Adrenal gland (tissue), 12 donors: ENCODE results near the gene KEAP1. TPM values are rescaled to one million over a fixed set of nuclear protein-coding genes. Genes with fewer than 3 reads are reported as not detected.

Experiments used
- DNase-seq, 7 donors: peaks; one replicate each; pipeline ENCODE4 v3.0.0-alpha.2; 2019 to 2020
- H3K27ac ChIP-seq, 5 donors: fragments of 200-600 bp; sonication (generic) in 4 of 5; 1 replicate in 3 of 5; 2 replicates in 2 of 5; pipeline versions ENCODE4 v1.5.1 to v1.8.0; 2016 to 2020; ENCODE audit warnings: mild to moderate bottlenecking in 1 of 5
- H3K27me3 ChIP-seq: fragments of 200-600 bp; 2 replicates; pipeline ENCODE4 v1.8.0; 2021
- H3K36me3 ChIP-seq, 2 donors: fragments of 200-600 bp; replicated peaks in 1 of 2; 1 replicate in 1 of 2; 2 replicates in 1 of 2; pipeline versions ENCODE4 v1.5.1 to v1.8.0; 2018 to 2022
- H3K4me1 ChIP-seq, 2 donors: fragments of 200-600 bp; replicated peaks in 1 of 2; 1 replicate in 1 of 2; 2 replicates in 1 of 2; pipeline versions ENCODE4 v1.5.1 to v1.8.0; 2018 to 2021
- H3K4me3 ChIP-seq, 4 donors: fragments of 200-600 bp; sonication (generic) in 3 of 4; one replicate each; pipeline ENCODE4 v1.5.1; 2016 to 2018
- H3K9me3 ChIP-seq, 3 donors: fragments of 200-600 bp; sonication (generic) in 1 of 3; replicated peaks in 1 of 3; 1 replicate in 2 of 3; 2 replicates in 1 of 3; pipeline versions ENCODE4 v1.5.1 to v1.8.0; 2016 to 2021
- CTCF ChIP-seq, 6 experiments: fragments of 450-650 bp in 4 of 6; fragments of 200-600 bp in 2 of 6; sonication (generic) in 1 of 6; IDR thresholded peaks; 1 replicate in 5 of 6; 2 replicates in 1 of 6; pipeline versions ENCODE4 v1.5.1 to v1.8.0; 2016 to 2021; ENCODE audit warnings: antibody characterized with exemption in 6 of 6, mild to moderate bottlenecking in 2 of 6, moderate library complexity in 1 of 6
- POLR2A ChIP-seq, 2 donors: fragments of 450-650 bp; IDR thresholded peaks; one replicate each; pipeline ENCODE4 v1.6.1; 2017; ENCODE audit warnings: antibody characterized with exemption in 2 of 2, mild to moderate bottlenecking in 2 of 2, moderate library complexity in 1 of 2
- WGBS, 4 donors: extraction: QIAGEN DNeasy Blood & Tissue Kit in 2 of 4; methylation state at CpG; one replicate each; pipeline versions ENCODE4 v1.1.5 to v1.1.7; 2013 to 2017; 5-methylcytosine and 5-hydroxymethylcytosine counted together
- intact Hi-C, 2 donors: fragments of 100-400 bp; cut with DNase I; formaldehyde crosslinking; loops; one replicate each; pipeline versions ENCODE4 v1.14.1 to v1.15.0; 2022 to 2023
- polyA plus RNA-seq, 3 donors: library from polyadenylated mRNA; stranded (reverse); fragments of 200-250 nt in 2 of 3; fragments of 350-450 nt in 1 of 3; fragmentation: Illumina TruSeq in 1 of 3; extraction: RNeasy Lipid Tissue Mini Kit (QIAGEN cat#74804) in 1 of 3; gene quantifications; one replicate each; pipeline ENCODE4 v1.2.3, GENCODE V29; 2013 to 2014
- total RNA-seq, 9 donors: library from RNA; depleted of rRNA in 4 of 9; stranded (reverse); fragments of >200 nt in 4 of 9; fragments of 120-200 nt in 1 of 9; fragmentation: NEBNext Ultra II Directional in 1 of 9; extraction: Animal tissue kit (Norgen Biotek cat#: 25700) in 1 of 9; gene quantifications; one replicate each; pipeline versions ENCODE4 v1.1.0 to v1.2.4, GENCODE V29; 2013 to 2023
- donor health status: healthy with polysubstance abuse.
- donor health status: Bipolar disorder and iron deficiency.
- donor health status: DM: yes; HTN: yes; CAD: no.
- donor health status: DM: no; HTN: no; CAD: no.
- donor health status: DM: no; HTN: no; CAD: no.
- donor health status: DM: yes; HTN: yes; CAD: no.

The KEAP1 gene
- total and polyA plus RNA-seq, 12 donors: 71.0 to 106 (median 77.2) TPM

- peak; percentile 90 to 98 (median 93) for DNase-seq
- Histone ChIP-seq H3K9me3 (no peaks in the 10 kb centered on the region), H3K4me1 (peaks cover 0 to 14% of the 10 kb centered on the region in 2 donors), H3K27ac (no peak overlapping the region), H3K4me3 (peak overlapping the region in 2 of 4 donors; percentile 1 to 39), H3K27me3 (no peaks in the 10 kb centered on the region), H3K36me3 (no peaks in the 10 kb centered on the region)
- intact Hi-C loops: no loop called here
- TF ChIP-seq CTCF (IDR thresholded peaks at IDR 0.05) (peak in 5 of 6 experiments; percentile 7 to 70 (median 41)), POLR2A (IDR thresholded peaks at IDR 0.05) (peak in 1 of 2 donors; percentile 19)
- 0 to 1% (median 1%) methylated on average over 20 to 36 of the region's 36 CpGs for WGBS, 4 donors
Observed at GRCh38 chr19:10478903-10479384, 24.2 kb downstream of the KEAP1 start.

GRCh38 chr19:10478476-10478875 is 24.7 kb downstream of the KEAP1 start:
- H3K9me3 ChIP-seq: no peaks in the 10 kb centered on the region
- H3K27me3 ChIP-seq: no peaks in the 10 kb centered on the region
- H3K36me3 ChIP-seq: no peaks in the 10 kb centered on the region
- peaks cover 0 to 13% of the 10 kb centered on the region in 2 donors for H3K4me1 ChIP-seq
- no peak for DNase-seq
- intact Hi-C loops: no loop called here
- H3K27ac ChIP-seq: no peak overlapping the region
- no peak overlapping the region for H3K4me3 ChIP-seq
- WGBS, 4 donors: 30 to 41% (median 33%) methylated on average over 5 of the region's 5 CpGs
- TF ChIP-seq POLR2A (IDR thresholded peaks at IDR 0.05) (no peak), CTCF (IDR thresholded peaks at IDR 0.05) (no peak)

GRCh38 chr19:10474962-10475451 is 28.1 kb downstream of the KEAP1 start:
- DNase-seq: no peak
- Histone ChIP-seq H3K9me3 (no peaks in the 10 kb centered on the region), H3K27ac (no peak overlapping the region), H3K36me3 (no peaks in the 10 kb centered on the region), H3K4me3 (no peak overlapping the region), H3K4me1 (peaks cover 0 to 14% of the 10 kb centered on the region in 2 donors), H3K27me3 (no peaks in the 10 kb centered on the region)
- TF ChIP-seq CTCF (IDR thresholded peaks at IDR 0.05) (no peak), POLR2A (IDR thresholded peaks at IDR 0.05) (no peak)
- 48 to 74% (median 66%) methylated on average over 4 to 6 of the region's 6 CpGs for WGBS, 4 donors
- intact Hi-C loops: no loop called here

- no peak for TF ChIP-seq POLR2A (IDR thresholded peaks at IDR 0.05)
- TF ChIP-seq CTCF (IDR thresholded peaks at IDR 0.05): no peak
- no peaks in the 10 kb centered on the region for H3K36me3 ChIP-seq
- H3K27me3 ChIP-seq: no peaks in the 10 kb centered on the region
- H3K4me1 ChIP-seq: peaks cover 0 to 4% of the 10 kb centered on the region in 2 donors
- intact Hi-C loops: no loop called here
- peak in 2 of 7 donors; percentile 39 to 42 for DNase-seq
- no peak overlapping the region for H3K4me3 ChIP-seq
- H3K9me3 ChIP-seq: no peaks in the 10 kb centered on the region
- WGBS, 4 donors: 50 to 62% (median 51%) methylated on average over 5 of the region's 5 CpGs
- no peak overlapping the region for H3K27ac ChIP-seq
Observed at GRCh38 chr19:10473192-10473591, 30.0 kb downstream of the KEAP1 start.
